GM21515 (cell line): ENCODE measurements around the gene ZNF521.
"Not testable (repeated sequence)": the region's sequence is repeated elsewhere in the genome, so short reads cannot be mapped to it uniquely, and the experiment has no call there.

ENCODE experiments used
- ATAC-seq: cut with Tn5 transposase; IDR thresholded peaks from one replicate; pipeline ENCODE4 v1.9.1; 2021; ENCODE audit not compliant: unreplicated experiment

Gene ZNF521

GRCh38 chr18:25047983-25048382 is 304.0 kb downstream of the ZNF521 start:
- no peak for ATAC-seq

- ATAC-seq: no peak
Observed at GRCh38 chr18:25047421-25047820, 304.5 kb downstream of the ZNF521 start.

GRCh38 chr18:25044694-25045093 is 307.3 kb downstream of the ZNF521 start:
- no peak for ATAC-seq

- no peak for ATAC-seq
Observed at GRCh38 chr18:25043104-25043503, 308.9 kb downstream of the ZNF521 start.

GRCh38 chr18:25042641-25043051 is 309.3 kb downstream of the ZNF521 start:
- no peak for ATAC-seq

- no peak for ATAC-seq
Observed at GRCh38 chr18:25039781-25040180, 312.2 kb downstream of the ZNF521 start.

GRCh38 chr18:25038261-25038660 is 313.7 kb downstream of the ZNF521 start:
- ATAC-seq: no peak

- no peak for ATAC-seq
Observed at GRCh38 chr18:25033747-25034471, 318.1 kb downstream of the ZNF521 start.

GRCh38 chr18:25033175-25033574 is 318.8 kb downstream of the ZNF521 start:
- ATAC-seq: not testable (repeated sequence)

GRCh38 chr18:25029802-25030201 is 322.2 kb downstream of the ZNF521 start:
- ATAC-seq: no peak

- ATAC-seq: no peak
Observed at GRCh38 chr18:25019931-25020330, 332.0 kb downstream of the ZNF521 start.

- ATAC-seq: no peak
Observed at GRCh38 chr18:25019086-25019860, 332.7 kb downstream of the ZNF521 start.

GRCh38 chr18:25016666-25017065 is 335.3 kb downstream of the ZNF521 start:
- no peak for ATAC-seq

GRCh38 chr18:25016181-25016580 is 335.8 kb downstream of the ZNF521 start:
- no peak for ATAC-seq
